AG04450 (cell line): ENCODE data around the gene UMAD1. TPM values are rescaled to one million over a fixed set of nuclear protein-coding genes. Genes with fewer than 3 reads are reported as not detected.

ENCODE experiments used
- CTCF ChIA-PET: fragments of 300-600, 350-600 bp; formaldehyde crosslinking; extraction: SDS; loops from one replicate; lab custom pipeline; 2022; ENCODE audit warnings: antibody characterized with exemption, inconsistent platforms; lab: Charles Lee
- POLR2A ChIA-PET: fragments of 350-600 bp; formaldehyde crosslinking; extraction: SDS; loops from one replicate; lab custom pipeline; 2021; ENCODE audit warnings: antibody characterized with exemption, inconsistent platforms; lab: Yijun Ruan, JAX
- DNase-seq: peaks from one replicate; pipeline ENCODE4 v3.0.0-alpha.2; 2011; ENCODE audit warnings: low read depth, low spot score
- H3K27ac ChIP-seq: one replicate; pipeline ENCODE4 v1.5.1; 2012; ENCODE audit warnings: low read depth, low read length, control low read depth
- H3K27me3 ChIP-seq: one replicate; pipeline ENCODE4 v1.6.0; 2012; ENCODE audit warnings: low read length; ENCODE audit not compliant: control insufficient read depth, insufficient read depth
- H3K4me3 ChIP-seq: 2 replicates; pipeline ENCODE4 v1.5.1; 2011; ENCODE audit warnings: mild to moderate bottlenecking, low read depth, low read length, control low read depth
- H3K9me3 ChIP-seq: 2 replicates; pipeline ENCODE4 v1.5.1; 2012; ENCODE audit warnings: low read length; ENCODE audit not compliant: control insufficient read depth, insufficient read depth
- polyA plus RNA-seq: library from polyadenylated mRNA; depleted of rRNA; stranded (reverse); fragments of >200 nt; gene quantifications from 2 replicates; pipeline ENCODE4 v1.2.3, GENCODE V29; 2011
- TF ChIP-seq, protein P1 (sequence below): IDR thresholded peaks from 2 replicates; pipeline ENCODE4 v1.5.1; 2011; ENCODE audit warnings: low read depth, low read length, control low read depth, inconsistent platforms

Gene UMAD1
- polyA plus RNA-seq, 1 experiment = 22.8 TPM

- DNase-seq = no peak
- POLR2A ChIA-PET = no interaction called here
- Histone ChIP-seq H3K27ac (no peak overlapping the region), H3K4me3 (no peak overlapping the region), H3K27me3 (no peaks in the 10 kb centered on the region), H3K9me3 (no peaks in the 10 kb centered on the region)
- CTCF ChIA-PET = no interaction called here
- TF ChIP-seq, protein P1, sequence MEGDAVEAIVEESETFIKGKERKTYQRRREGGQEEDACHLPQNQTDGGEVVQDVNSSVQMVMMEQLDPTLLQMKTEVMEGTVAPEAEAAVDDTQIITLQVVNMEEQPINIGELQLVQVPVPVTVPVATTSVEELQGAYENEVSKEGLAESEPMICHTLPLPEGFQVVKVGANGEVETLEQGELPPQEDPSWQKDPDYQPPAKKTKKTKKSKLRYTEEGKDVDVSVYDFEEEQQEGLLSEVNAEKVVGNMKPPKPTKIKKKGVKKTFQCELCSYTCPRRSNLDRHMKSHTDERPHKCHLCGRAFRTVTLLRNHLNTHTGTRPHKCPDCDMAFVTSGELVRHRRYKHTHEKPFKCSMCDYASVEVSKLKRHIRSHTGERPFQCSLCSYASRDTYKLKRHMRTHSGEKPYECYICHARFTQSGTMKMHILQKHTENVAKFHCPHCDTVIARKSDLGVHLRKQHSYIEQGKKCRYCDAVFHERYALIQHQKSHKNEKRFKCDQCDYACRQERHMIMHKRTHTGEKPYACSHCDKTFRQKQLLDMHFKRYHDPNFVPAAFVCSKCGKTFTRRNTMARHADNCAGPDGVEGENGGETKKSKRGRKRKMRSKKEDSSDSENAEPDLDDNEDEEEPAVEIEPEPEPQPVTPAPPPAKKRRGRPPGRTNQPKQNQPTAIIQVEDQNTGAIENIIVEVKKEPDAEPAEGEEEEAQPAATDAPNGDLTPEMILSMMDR = no peak
Observed at GRCh38 chr7:7738177-7738576, 97.6 kb downstream of the UMAD1 start.

- TF ChIP-seq, protein P1 = no peak
- Histone ChIP-seq H3K27ac (no peak overlapping the region), H3K27me3 (no peaks in the 10 kb centered on the region), H3K9me3 (no peaks in the 10 kb centered on the region), H3K4me3 (no peak overlapping the region)
- POLR2A ChIA-PET = no interaction called here
- CTCF ChIA-PET = interaction anchor here (1.3 to 1.6 kb wide), 2 partner anchors 12 to 58 kb away, joined by 3 to 8 read pairs; no protein-coding TSS in a partner anchor
- no peak for DNase-seq
Observed at GRCh38 chr7:7738622-7739021, 98.1 kb downstream of the UMAD1 start.

- Histone ChIP-seq H3K27me3 (no peaks in the 10 kb centered on the region), H3K27ac (no peak overlapping the region), H3K9me3 (no peaks in the 10 kb centered on the region), H3K4me3 (no peak overlapping the region)
- TF ChIP-seq, protein P1 = no peak
- DNase-seq = no peak
- ChIA-PET CTCF (interaction anchor here (1.3 to 1.6 kb wide), 2 partner anchors 12 to 58 kb away, joined by 3 to 8 read pairs; no protein-coding TSS in a partner anchor), POLR2A (no interaction called here)
Observed at GRCh38 chr7:7739204-7740036, 98.9 kb downstream of the UMAD1 start.

DNA sequence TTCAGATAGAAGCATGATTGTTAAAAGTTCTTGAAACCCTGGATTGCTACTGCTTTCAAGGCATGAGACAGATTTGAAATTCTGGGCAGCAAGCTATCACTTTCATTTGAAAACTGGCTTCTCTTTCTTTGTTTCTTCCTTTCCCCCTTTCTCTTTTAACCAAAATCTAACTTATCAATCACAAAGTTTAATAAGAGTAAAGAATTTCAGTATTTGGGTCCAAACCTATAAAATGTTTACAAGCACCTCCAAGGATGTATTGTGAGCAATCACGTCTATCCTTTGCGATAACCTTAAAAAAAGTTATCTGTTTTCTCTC, 99.4 kb downstream of the UMAD1 start:
- Histone ChIP-seq H3K27me3 (no peaks in the 10 kb centered on the region), H3K4me3 (no peak overlapping the region), H3K9me3 (no peaks in the 10 kb centered on the region), H3K27ac (no peak overlapping the region)
- TF ChIP-seq, protein P1 = no peak
- CTCF ChIA-PET = interaction anchor here (1.3 to 1.6 kb wide), 2 partner anchors 11 to 59 kb away, joined by 3 to 8 read pairs; no protein-coding TSS in a partner anchor
- no peak for DNase-seq
- POLR2A ChIA-PET = no interaction called here

- POLR2A ChIA-PET = no interaction called here
- CTCF ChIA-PET = no interaction called here
- TF ChIP-seq, protein P1 = no peak
Observed at GRCh38 chr7:7742223-7742622, 101.7 kb downstream of the UMAD1 start.

More at GRCh38 chr7:7742223-7742622, 101.7 kb downstream of the UMAD1 start:
- H3K27me3 ChIP-seq = no peaks in the 10 kb centered on the region
- no peak overlapping the region for H3K27ac ChIP-seq
- DNase-seq = no peak
- no peaks in the 10 kb centered on the region for H3K9me3 ChIP-seq
- H3K4me3 ChIP-seq = no peak overlapping the region
